ENCODE results near the gene ITIH3. TPM values are rescaled to one million over a fixed set of nuclear protein-coding genes. Genes with fewer than 3 reads are reported as not detected.

The ITIH3 gene
- total and polyA plus RNA-seq, 2 of the 8 experiments (the other 6 are each of a cell fraction or from before 2014, with no cell fraction given), result not detected

GRCh38 chr3:52779837-52780585 lies 14.6 kb upstream of the ITIH3 start:
- H2AFZ ChIP-seq (ENCODE audit: low read length), result no peak overlapping the region
- FAIRE-seq (no peak), DNase-seq (ENCODE audit: low read depth in 1 of 2, low spot score in 2 of 2) (no peak)
- CTCF ChIA-PET (ENCODE audit: partially characterized antibody), result interaction anchor here (1.6 to 4.3 kb wide), 3 partner anchors 8 to 19 kb away, joined by 4 to 21 read pairs (median 11); no protein-coding TSS in a partner anchor
- H3K23me2 ChIP-seq (ENCODE audit: low read depth, low read length), result no peaks in the 10 kb centered on the region
- no peak overlapping the region for H2BK120ac ChIP-seq (replicated peaks; ENCODE audit: low read depth, low read length)
- 94% methylated on average over 8 of the region's 8 CpGs; no CpG with 5 or more reads in 1 of the 2 experiments for whole genome bisulfite sequencing, 2 experiments (ENCODE audit: extremely low coverage in 1 of 2, insufficient coverage in 1 of 2, insufficient read length in 1 of 2, insufficient replicate concordance in 2 of 2, low coverage in 1 of 2, low lambda C conversion rate in 2 of 2, missing lambda C conversion rate in 1 of 2)
- H2BK5ac ChIP-seq (ENCODE audit: low read depth, low read length), result no peak overlapping the region
- H4K20me1 ChIP-seq (replicated peaks in 1 of 2; ENCODE audit: control insufficient read depth in 1 of 2, insufficient read depth in 2 of 2, low read length in 2 of 2), result no peaks in the 10 kb centered on the region
- no peak overlapping the region for H3K23ac ChIP-seq (ENCODE audit: insufficient read length)
- no peak overlapping the region for H3K4ac ChIP-seq (replicated peaks; ENCODE audit: insufficient read length, low read depth, low read length)
- H3K4me1 ChIP-seq (replicated peaks in 1 of 4; ENCODE audit: control insufficient read depth in 3 of 4, insufficient read depth in 4 of 4, low read length in 3 of 4), result peaks cover 0 to 8% (median 0%) of the 10 kb centered on the region in 4 experiments; a peak in 1 of 7 replicates
- H3K4me3 ChIP-seq (ENCODE audit: extremely low read depth in 1 of 4, insufficient read depth in 2 of 4, low read depth in 3 of 4, low read length in 4 of 4), result no peak overlapping the region
- no peak overlapping the region for H3K9ac ChIP-seq (replicated peaks in 1 of 4; ENCODE audit: extremely low read depth in 1 of 4, low read depth in 3 of 4, low read length in 3 of 4)
- H3K36me3 ChIP-seq (ENCODE audit: control insufficient read depth in 2 of 4, insufficient read depth in 4 of 4, low read length in 3 of 4), result no peaks in the 10 kb centered on the region; a peak in 1 of 8 replicates
- no peaks in the 10 kb centered on the region for H3K79me1 ChIP-seq (ENCODE audit: low read depth, low read length)
- no peak overlapping the region for H2BK15ac ChIP-seq (ENCODE audit: low read length)
- no peak overlapping the region for H2AK5ac ChIP-seq (ENCODE audit: low read depth, low read length)
- no peak overlapping the region for H4K5ac ChIP-seq (ENCODE audit: insufficient read length, low read depth, low read length)
- H3K56ac ChIP-seq (replicated peaks; ENCODE audit: insufficient read length, low read depth, low read length), result no peak overlapping the region
- H3K4me2 ChIP-seq (ENCODE audit: insufficient read depth in 1 of 2, low read depth in 2 of 2, low read length in 2 of 2), result no peak overlapping the region
- no peaks in the 10 kb centered on the region; a peak in 1 of 7 replicates for H3K27me3 ChIP-seq (replicated peaks in 1 of 4; ENCODE audit: control insufficient read depth in 3 of 4, extremely low read depth in 1 of 4, insufficient read depth in 3 of 4, low read length in 3 of 4)
- TF ChIP-seq SP2 (IDR thresholded peaks at IDR 0.05; ENCODE audit: low read length) (no peak), MAFK (IDR thresholded peaks at IDR 0.05; ENCODE audit: low read depth, low read length) (no peak), CBX5 (IDR thresholded peaks at IDR 0.05; ENCODE audit: low read depth, low read length) (no peak), BCL11A (IDR thresholded peaks at IDR 0.05; ENCODE audit: low read depth in 2 of 2, low read length in 2 of 2) (no peak), USF2 (IDR thresholded peaks at IDR 0.05; ENCODE audit: low read length) (no peak), FOSL1 (IDR thresholded peaks at IDR 0.05; ENCODE audit: insufficient read depth, low read depth, low read length) (no peak), JUN (IDR thresholded peaks at IDR 0.05; ENCODE audit: low read depth, low read length) (no peak)
- no peaks in the 10 kb centered on the region for H3K9me3 ChIP-seq (ENCODE audit: insufficient read depth in 2 of 2, low read depth in 1 of 2, low read length in 1 of 2)
- no peak overlapping the region for H4K91ac ChIP-seq (replicated peaks; ENCODE audit: insufficient read length, low read length)
- H3K27ac ChIP-seq (ENCODE audit: low read depth, low read length), result no peak overlapping the region
- H3K79me2 ChIP-seq (ENCODE audit: control insufficient read depth in 1 of 2, insufficient read depth in 2 of 2, low read length in 2 of 2), result no peaks in the 10 kb centered on the region
- H2BK12ac ChIP-seq (ENCODE audit: low read depth, low read length), result no peak overlapping the region
- H3K14ac ChIP-seq (ENCODE audit: insufficient read length), result no peak overlapping the region
- H2BK20ac ChIP-seq (ENCODE audit: low read length), result no peak overlapping the region
- H3K18ac ChIP-seq (ENCODE audit: extremely low read depth, low read length), result no peak overlapping the region
- POLR2A ChIA-PET (ENCODE audit: partially characterized antibody), result interaction anchor here (1.8 kb wide), 1 partner anchor 9 kb away, joined by 10 read pairs; the partner anchor contains the start of gene NEK4
- H4K8ac ChIP-seq (ENCODE audit: extremely low read depth, insufficient read depth, low read length), result no peak overlapping the region
